Right atrium auricular region (tissue), 2 donors: ENCODE data around the gene SPDL1. TPM values are rescaled to one million over a fixed set of nuclear protein-coding genes. Genes with fewer than 3 reads are reported as not detected.

ENCODE experiments used
- DNase-seq: peaks from one replicate; pipeline ENCODE4 v3.0.0-alpha.2; 2019; ENCODE audit warnings: low spot score
- H3K27ac ChIP-seq, 2 donors: fragments of 200-600 bp; sonication (generic); 1 replicate in 1 of 2; 2 replicates in 1 of 2; pipeline ENCODE4 v1.5.1; 2016 to 2019
- H3K27me3 ChIP-seq, 2 donors: fragments of 200-600 bp; sonication (generic); one replicate each; pipeline versions ENCODE4 v1.5.1 to v1.6.0; 2017 to 2019
- H3K36me3 ChIP-seq: fragments of 200-600 bp; sonication (generic); one replicate; pipeline ENCODE4 v1.5.1; 2016
- H3K4me1 ChIP-seq, 2 donors: fragments of 200-600 bp; sonication (generic); one replicate each; pipeline versions ENCODE4 v1.5.1 to v1.6.0; 2017 to 2019
- H3K4me3 ChIP-seq, 2 donors: fragments of 200-600 bp; sonication (generic); 1 replicate in 1 of 2; 2 replicates in 1 of 2; pipeline ENCODE4 v1.5.1; 2017 to 2019; ENCODE audit warnings: mild to moderate bottlenecking in 1 of 2, moderate library complexity in 1 of 2
- H3K9me3 ChIP-seq, 2 donors: fragments of 200-600 bp; sonication (generic); one replicate each; pipeline ENCODE4 v1.5.1; 2019
- CTCF ChIP-seq, 2 donors: fragments of 200-600 bp; sonication (generic); IDR thresholded peaks; one replicate each; pipeline ENCODE4 v1.5.1; 2019; ENCODE audit warnings: antibody characterized with exemption in 2 of 2
- total RNA-seq, 2 donors: library from RNA; depleted of rRNA; stranded (reverse); fragments of >200 nt; gene quantifications; one replicate each; pipeline ENCODE4 v1.1.0, GENCODE V29; 2016

Gene SPDL1
- total RNA-seq, 2 donors from 2014 or later, result 3.4 to 8.9 TPM

GRCh38 chr5:169649486-169649885 lies 65.9 kb downstream of the SPDL1 start:
- TF ChIP-seq CTCF (IDR thresholded peaks at IDR 0.05), result no peak

GRCh38 chr5:169650701-169651331 lies 67.2 kb downstream of the SPDL1 start:
- Histone ChIP-seq H3K9me3 (no peaks in the 10 kb centered on the region), H3K27me3 (no peaks in the 10 kb centered on the region), H3K4me3 (no peak overlapping the region), H3K36me3 (no peaks in the 10 kb centered on the region), H3K27ac (no peak overlapping the region), H3K4me1 (peaks cover 0 to 33% of the 10 kb centered on the region in 2 donors)
- no peak for TF ChIP-seq CTCF (IDR thresholded peaks at IDR 0.05)
- no peak for DNase-seq

More at GRCh38 chr5:169649486-169649885, 65.9 kb downstream of the SPDL1 start:
- DNase-seq, result no peak
- H3K4me3 ChIP-seq, result no peak overlapping the region
- no peaks in the 10 kb centered on the region for H3K27me3 ChIP-seq
- no peak overlapping the region for H3K27ac ChIP-seq
- H3K9me3 ChIP-seq, result no peaks in the 10 kb centered on the region
- H3K36me3 ChIP-seq, result no peaks in the 10 kb centered on the region
- peaks cover 0 to 33% of the 10 kb centered on the region in 2 donors for H3K4me1 ChIP-seq

GRCh38 chr5:169651526-169651925 lies 68.0 kb downstream of the SPDL1 start:
- H3K27ac ChIP-seq, result no peak overlapping the region
- no peaks in the 10 kb centered on the region for H3K9me3 ChIP-seq
- no peak for DNase-seq
- no peak for TF ChIP-seq CTCF (IDR thresholded peaks at IDR 0.05)
- no peak overlapping the region for H3K4me3 ChIP-seq
- H3K27me3 ChIP-seq, result no peaks in the 10 kb centered on the region
- H3K4me1 ChIP-seq, result peaks cover 0 to 33% of the 10 kb centered on the region in 2 donors
- no peaks in the 10 kb centered on the region for H3K36me3 ChIP-seq

- H3K4me1 ChIP-seq, result peaks cover 0 to 33% of the 10 kb centered on the region in 2 donors
- no peaks in the 10 kb centered on the region for H3K9me3 ChIP-seq
- no peaks in the 10 kb centered on the region for H3K36me3 ChIP-seq
- TF ChIP-seq CTCF (IDR thresholded peaks at IDR 0.05), result no peak
- H3K27me3 ChIP-seq, result no peaks in the 10 kb centered on the region
- no peak overlapping the region for H3K27ac ChIP-seq
- H3K4me3 ChIP-seq, result no peak overlapping the region
- no peak for DNase-seq
Observed at GRCh38 chr5:169652057-169652456, 68.5 kb downstream of the SPDL1 start.

- peaks cover 0 to 32% of the 10 kb centered on the region in 2 donors for H3K4me1 ChIP-seq
- H3K9me3 ChIP-seq, result no peaks in the 10 kb centered on the region
- no peaks in the 10 kb centered on the region for H3K27me3 ChIP-seq
- TF ChIP-seq CTCF (IDR thresholded peaks at IDR 0.05), result no peak
- H3K4me3 ChIP-seq, result no peak overlapping the region
- H3K36me3 ChIP-seq, result no peaks in the 10 kb centered on the region
- H3K27ac ChIP-seq, result no peak overlapping the region
- no peak for DNase-seq
Observed at GRCh38 chr5:169653091-169653490, 69.5 kb downstream of the SPDL1 start.

Other genes starting within 250 kb of the SPDL1 start
- gene DOCK2, start 53.5 kb downstream of the SPDL1 start, total RNA-seq, result 1 to 10 TPM; 3.7 to 5.4 TPM